VCaP (cell line): ENCODE data around the gene CCT8.

Experiments used
- H3K27ac ChIP-seq: fragments of 450-650 bp; 2 replicates; pipeline ENCODE4 v1.5.1; 2017
- CTCF ChIP-seq: fragments of 450-650 bp; conservative IDR thresholded peaks from 2 replicates; pipeline ENCODE4 v1.5.1; 2017; ENCODE audit warnings: mild to moderate bottlenecking, moderate library complexity

The CCT8 gene

GRCh38 chr21:29033301-29033700, 40.1 kb downstream of the CCT8 start:
- H3K27ac ChIP-seq: peak overlapping the region; percentile 27
- no peak for TF ChIP-seq CTCF

GRCh38 chr21:29030909-29031308, 42.5 kb downstream of the CCT8 start:
- H3K27ac ChIP-seq: no peak overlapping the region
- no peak for TF ChIP-seq CTCF

GRCh38 chr21:29029524-29029923, 43.9 kb downstream of the CCT8 start:
- no peak for TF ChIP-seq CTCF
- no peak overlapping the region for H3K27ac ChIP-seq

GRCh38 chr21:29025328-29025713, 48.1 kb downstream of the CCT8 start:
- H3K27ac ChIP-seq: peak overlapping the region; percentile 96
- no peak for TF ChIP-seq CTCF

GRCh38 chr21:29024474-29025327, 48.7 kb downstream of the CCT8 start, which contains the start of gene USP16:
USP16 (plus strand) TSS chr21:29024668; CDS start chr21:29027914, 3,246 bp downstream.
- peak; percentile 55 for TF ChIP-seq CTCF
- peak within 1 kb of the TSS; percentile 96 for H3K27ac ChIP-seq

- no peak overlapping the region for H3K27ac ChIP-seq
Observed at GRCh38 chr21:29022166-29022565, 51.3 kb downstream of the CCT8 start.

GRCh38 chr21:29018540-29018939, 54.9 kb downstream of the CCT8 start:
- no peak for TF ChIP-seq CTCF
- peak overlapping the region; percentile 94 for H3K27ac ChIP-seq

More at GRCh38 chr21:29022166-29022565, 51.3 kb downstream of the CCT8 start:
- TF ChIP-seq CTCF: no peak
